ENCODE data around the gene GRAMD2B. TPM values are rescaled to one million over a fixed set of nuclear protein-coding genes. Genes with fewer than 3 reads are reported as not detected.

The GRAMD2B gene
- total RNA-seq, 1 donor from 2014 or later, result 13.7 TPM

DNA sequence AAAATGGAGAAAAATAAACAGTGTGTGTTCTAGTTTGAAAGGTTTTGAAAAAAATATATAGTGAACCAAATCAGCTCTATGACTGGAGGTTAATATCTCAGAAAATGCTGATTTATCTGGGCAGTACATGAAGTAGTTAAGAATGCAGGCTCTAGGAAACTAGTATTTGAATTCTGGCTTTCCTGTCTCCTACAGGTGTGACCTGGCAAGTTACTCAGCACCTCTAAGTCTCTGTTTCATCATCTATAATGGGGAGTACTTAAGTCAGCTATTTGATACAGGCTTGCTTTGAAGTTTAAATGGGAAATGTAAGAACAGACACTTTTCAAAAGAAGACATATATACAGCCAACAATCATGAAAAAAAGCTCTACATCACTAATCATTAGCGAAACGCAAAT, 5.2 kb downstream of the GRAMD2B start:
- no peaks in the 10 kb centered on the region for H3K27me3 ChIP-seq (ENCODE audit: low read depth)
- intact Hi-C loops (cut with DNase I), result no loop called here
- H3K4me3 ChIP-seq, result no peak overlapping the region
- DNase-seq (no peak), ATAC-seq (no peak)
- no peak overlapping the region for H3K27ac ChIP-seq
- peaks cover 20% of the 10 kb centered on the region for H3K4me1 ChIP-seq
- no peaks in the 10 kb centered on the region for H3K36me3 ChIP-seq
- TF ChIP-seq, protein P1, sequence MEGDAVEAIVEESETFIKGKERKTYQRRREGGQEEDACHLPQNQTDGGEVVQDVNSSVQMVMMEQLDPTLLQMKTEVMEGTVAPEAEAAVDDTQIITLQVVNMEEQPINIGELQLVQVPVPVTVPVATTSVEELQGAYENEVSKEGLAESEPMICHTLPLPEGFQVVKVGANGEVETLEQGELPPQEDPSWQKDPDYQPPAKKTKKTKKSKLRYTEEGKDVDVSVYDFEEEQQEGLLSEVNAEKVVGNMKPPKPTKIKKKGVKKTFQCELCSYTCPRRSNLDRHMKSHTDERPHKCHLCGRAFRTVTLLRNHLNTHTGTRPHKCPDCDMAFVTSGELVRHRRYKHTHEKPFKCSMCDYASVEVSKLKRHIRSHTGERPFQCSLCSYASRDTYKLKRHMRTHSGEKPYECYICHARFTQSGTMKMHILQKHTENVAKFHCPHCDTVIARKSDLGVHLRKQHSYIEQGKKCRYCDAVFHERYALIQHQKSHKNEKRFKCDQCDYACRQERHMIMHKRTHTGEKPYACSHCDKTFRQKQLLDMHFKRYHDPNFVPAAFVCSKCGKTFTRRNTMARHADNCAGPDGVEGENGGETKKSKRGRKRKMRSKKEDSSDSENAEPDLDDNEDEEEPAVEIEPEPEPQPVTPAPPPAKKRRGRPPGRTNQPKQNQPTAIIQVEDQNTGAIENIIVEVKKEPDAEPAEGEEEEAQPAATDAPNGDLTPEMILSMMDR (IDR thresholded peaks at IDR 0.05), result no peak
- no peaks in the 10 kb centered on the region for H3K9me3 ChIP-seq

DNA sequence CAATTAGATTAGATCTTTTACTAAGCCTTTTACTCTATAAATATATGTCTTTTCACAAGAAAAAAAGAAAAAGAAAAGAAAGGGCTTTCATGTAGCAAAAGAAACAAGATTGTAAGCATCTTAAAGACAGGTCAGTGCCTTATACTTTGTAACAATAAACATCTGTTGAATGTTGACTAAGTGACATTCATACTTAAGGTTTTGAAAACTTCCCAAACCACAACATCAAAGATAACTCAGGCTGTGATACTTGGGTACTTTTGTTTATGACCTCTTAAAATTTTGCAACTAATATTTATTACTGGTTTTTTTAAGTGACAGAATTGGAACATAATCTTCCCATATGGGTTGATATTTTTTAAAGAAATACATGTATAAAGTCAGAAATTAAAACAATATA, 7.4 kb downstream of the GRAMD2B start:
- ATAC-seq, result no peak
- Histone ChIP-seq H3K4me3 (no peak overlapping the region), H3K36me3 (no peaks in the 10 kb centered on the region), H3K4me1 (peaks cover 1% of the 10 kb centered on the region), H3K27ac (no peak overlapping the region), H3K9me3 (no peaks in the 10 kb centered on the region), H3K27me3 (ENCODE audit: low read depth) (no peaks in the 10 kb centered on the region)
- TF ChIP-seq, protein P1 (IDR thresholded peaks at IDR 0.05), result no peak
- intact Hi-C loops (cut with DNase I), result no loop called here
- no peak for DNase-seq

DNA sequence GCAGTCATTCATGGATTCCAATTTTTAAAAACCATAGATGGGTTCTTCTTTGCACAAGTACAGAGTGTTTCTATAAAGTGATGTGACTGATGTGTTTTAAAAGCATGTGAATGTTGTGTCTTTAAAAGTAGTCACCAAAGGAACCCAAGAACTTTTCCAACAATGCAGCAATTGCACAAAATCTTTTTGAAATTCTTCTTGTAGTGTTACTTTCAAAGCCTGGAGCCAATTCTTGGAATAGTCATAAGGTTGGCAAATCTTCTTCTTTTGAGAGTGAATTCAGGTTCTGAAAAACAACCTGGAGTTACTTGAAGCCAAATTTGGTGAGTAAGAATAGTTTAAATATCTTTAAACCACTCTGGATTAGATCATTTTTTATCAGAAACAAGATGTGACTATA, 10.5 kb downstream of the GRAMD2B start:
- Histone ChIP-seq H3K4me1 (no peaks in the 10 kb centered on the region), H3K36me3 (peaks cover 6% of the 10 kb centered on the region), H3K9me3 (no peaks in the 10 kb centered on the region), H3K27ac (no peak overlapping the region), H3K4me3 (no peak overlapping the region), H3K27me3 (ENCODE audit: low read depth) (no peaks in the 10 kb centered on the region)
- DNase-seq, result no peak
- intact Hi-C loops (cut with DNase I), result no loop called here
- ATAC-seq, result no peak
- TF ChIP-seq, protein P1 (IDR thresholded peaks at IDR 0.05), result no peak

DNA sequence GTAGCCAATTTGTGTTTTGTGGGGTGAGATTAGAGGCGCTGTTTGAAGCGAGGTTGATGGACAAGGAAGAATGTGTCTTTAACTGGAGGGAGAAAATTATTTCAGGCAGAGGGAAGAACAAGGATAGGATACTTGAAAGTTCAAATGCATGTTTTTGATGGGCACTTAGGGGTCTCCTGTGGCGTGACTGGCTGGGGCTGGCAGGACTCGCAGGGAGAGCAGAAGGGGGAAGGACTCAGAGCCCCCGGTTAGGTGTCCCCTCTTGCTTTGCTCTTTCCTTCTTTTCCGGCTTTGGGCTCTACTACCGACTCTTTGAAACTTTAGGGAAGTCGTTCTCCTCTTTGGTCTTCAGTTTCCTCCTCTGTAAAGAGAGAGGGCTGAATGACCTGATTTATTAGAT, 12.1 kb downstream of the GRAMD2B start:
- DNase-seq (no peak), ATAC-seq (no peak)
- TF ChIP-seq, protein P1 (IDR thresholded peaks at IDR 0.05), result no peak
- Histone ChIP-seq H3K4me1 (no peaks in the 10 kb centered on the region), H3K36me3 (peaks cover 6% of the 10 kb centered on the region), H3K27ac (no peak overlapping the region), H3K4me3 (no peak overlapping the region), H3K9me3 (no peaks in the 10 kb centered on the region), H3K27me3 (ENCODE audit: low read depth) (no peaks in the 10 kb centered on the region)
- intact Hi-C loops (cut with DNase I), result no loop called here

DNA sequence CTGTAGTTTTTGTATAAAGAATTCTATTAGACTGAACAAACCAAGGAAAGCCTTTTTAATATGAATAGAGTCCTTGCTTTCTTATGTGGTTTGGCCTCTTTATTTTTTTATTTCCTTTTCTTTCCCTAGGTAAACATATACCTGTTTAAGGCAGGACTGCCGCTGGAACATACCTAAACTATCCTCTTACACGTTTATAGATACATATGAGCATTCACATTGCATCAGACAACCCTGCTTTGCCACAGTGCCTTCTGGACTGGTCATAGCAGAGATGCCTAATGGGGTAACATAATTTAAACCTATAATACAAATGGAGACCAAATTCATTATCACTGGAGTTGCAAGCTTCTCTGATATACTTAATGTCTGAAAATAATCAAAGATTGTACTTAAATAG, 12.5 kb downstream of the GRAMD2B start:
- TF ChIP-seq, protein P1 (IDR thresholded peaks at IDR 0.05), result no peak
- ATAC-seq (no peak), DNase-seq (no peak)
- Histone ChIP-seq H3K4me1 (no peaks in the 10 kb centered on the region), H3K27me3 (ENCODE audit: low read depth) (no peaks in the 10 kb centered on the region), H3K4me3 (no peak overlapping the region), H3K9me3 (no peaks in the 10 kb centered on the region), H3K27ac (no peak overlapping the region), H3K36me3 (peaks cover 6% of the 10 kb centered on the region)
- intact Hi-C loops (cut with DNase I), result no loop called here

DNA sequence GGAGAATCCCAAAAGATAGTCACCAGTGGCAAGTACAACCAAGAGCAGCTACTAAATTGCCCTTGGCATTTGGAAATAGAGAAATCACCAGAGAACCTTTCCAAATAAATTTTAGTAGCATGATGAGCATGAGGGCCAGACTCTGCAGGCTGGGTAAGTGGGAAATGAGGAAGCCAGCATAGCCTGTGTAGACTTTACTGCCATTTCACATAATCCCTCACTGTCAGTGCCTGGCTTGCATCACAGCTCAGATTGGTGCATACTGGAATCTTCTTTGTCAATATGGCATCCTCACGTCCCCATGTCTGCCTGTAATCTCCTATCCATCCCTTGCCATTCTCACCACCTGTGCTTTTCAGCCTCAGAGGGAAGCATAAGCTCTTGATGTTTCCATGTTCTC, 14.5 kb downstream of the GRAMD2B start:
- H3K27ac ChIP-seq, result no peak overlapping the region
- no peaks in the 10 kb centered on the region for H3K4me1 ChIP-seq
- peaks cover 6% of the 10 kb centered on the region for H3K36me3 ChIP-seq
- no peaks in the 10 kb centered on the region for H3K27me3 ChIP-seq (ENCODE audit: low read depth)
- H3K9me3 ChIP-seq, result no peaks in the 10 kb centered on the region
- ATAC-seq, result no peak
- TF ChIP-seq, protein P1 (IDR thresholded peaks at IDR 0.05), result no peak
- no peak for DNase-seq
- intact Hi-C loops (cut with DNase I), result no loop called here
- no peak overlapping the region for H3K4me3 ChIP-seq

All from lower lobe of right lung (tissue), 2 donors.